Measurements from ENCODE around the gene DOCK4.

- TF ChIP-seq, protein P1, sequence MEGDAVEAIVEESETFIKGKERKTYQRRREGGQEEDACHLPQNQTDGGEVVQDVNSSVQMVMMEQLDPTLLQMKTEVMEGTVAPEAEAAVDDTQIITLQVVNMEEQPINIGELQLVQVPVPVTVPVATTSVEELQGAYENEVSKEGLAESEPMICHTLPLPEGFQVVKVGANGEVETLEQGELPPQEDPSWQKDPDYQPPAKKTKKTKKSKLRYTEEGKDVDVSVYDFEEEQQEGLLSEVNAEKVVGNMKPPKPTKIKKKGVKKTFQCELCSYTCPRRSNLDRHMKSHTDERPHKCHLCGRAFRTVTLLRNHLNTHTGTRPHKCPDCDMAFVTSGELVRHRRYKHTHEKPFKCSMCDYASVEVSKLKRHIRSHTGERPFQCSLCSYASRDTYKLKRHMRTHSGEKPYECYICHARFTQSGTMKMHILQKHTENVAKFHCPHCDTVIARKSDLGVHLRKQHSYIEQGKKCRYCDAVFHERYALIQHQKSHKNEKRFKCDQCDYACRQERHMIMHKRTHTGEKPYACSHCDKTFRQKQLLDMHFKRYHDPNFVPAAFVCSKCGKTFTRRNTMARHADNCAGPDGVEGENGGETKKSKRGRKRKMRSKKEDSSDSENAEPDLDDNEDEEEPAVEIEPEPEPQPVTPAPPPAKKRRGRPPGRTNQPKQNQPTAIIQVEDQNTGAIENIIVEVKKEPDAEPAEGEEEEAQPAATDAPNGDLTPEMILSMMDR (IDR thresholded peaks at IDR 0.05) = no peak
- TF ChIP-seq POLR2A (IDR thresholded peaks at IDR 0.05) (no peak), POLR2AphosphoS5 (IDR thresholded peaks at IDR 0.05) (no peak)
Measured at GRCh38 chr7:111718886-111719285, 487.3 kb downstream of the DOCK4 start.
